Fibroblast of lung (primary cell): Measurements from ENCODE around the gene RBBP8. TPM values are rescaled to one million over a fixed set of nuclear protein-coding genes. Genes with fewer than 3 reads are reported as not detected.

Experiments
- DNase-seq, 2 donors: peaks; one replicate each; pipeline versions ENCODE4 v3.0.0 to v3.0.0-alpha.2; 2010; ENCODE audit warnings: low read depth in 2 of 2
- H2AFZ ChIP-seq: 2 replicates; pipeline ENCODE4 v1.5.1; 2012; ENCODE audit warnings: low read length, control low read depth, inconsistent platforms
- H3K27ac ChIP-seq: 2 replicates; pipeline ENCODE4 v1.5.1; 2011; ENCODE audit warnings: low read length, control low read depth; ENCODE audit not compliant: insufficient read depth
- H3K27me3 ChIP-seq: 2 replicates; pipeline ENCODE4 v1.5.1; 2011; ENCODE audit warnings: mild to moderate bottlenecking, low read length; ENCODE audit not compliant: control insufficient read depth, insufficient read depth
- H3K36me3 ChIP-seq: 2 replicates; pipeline ENCODE4 v1.5.1; 2011; ENCODE audit warnings: low read length; ENCODE audit not compliant: control insufficient read depth, insufficient read depth
- H3K4me1 ChIP-seq: 2 replicates; pipeline ENCODE4 v1.5.1; 2011; ENCODE audit warnings: low read length; ENCODE audit not compliant: control insufficient read depth, insufficient read depth; ENCODE audit errors: extremely low read depth
- H3K4me2 ChIP-seq: 2 replicates; pipeline ENCODE4 v1.5.1; 2011; ENCODE audit warnings: low read length, control low read depth; ENCODE audit not compliant: insufficient read depth; ENCODE audit errors: extremely low read depth
- H3K4me3 ChIP-seq, 4 experiments: fragments of 200-600 bp in 1 of 4; sonication (generic) in 1 of 4; replicated peaks in 1 of 4; 2 replicates each; pipeline ENCODE4 v1.5.1; 2011 to 2016; ENCODE audit warnings: low read length in 4 of 4, low read depth in 3 of 4, mild to moderate bottlenecking in 3 of 4, control low read depth in 2 of 4, inconsistent platforms in 1 of 4, mixed read lengths in 1 of 4; ENCODE audit not compliant: insufficient read depth in 1 of 4; ENCODE audit errors: control extremely low read depth in 1 of 4
- H3K79me2 ChIP-seq: 2 replicates; pipeline ENCODE4 v1.5.1; 2012; ENCODE audit warnings: mild to moderate bottlenecking, low read length, inconsistent platforms; ENCODE audit not compliant: control insufficient read depth, insufficient read depth
- H3K9ac ChIP-seq: 2 replicates; pipeline ENCODE4 v1.5.1; 2011; ENCODE audit warnings: mild to moderate bottlenecking, low read length, control low read depth; ENCODE audit not compliant: insufficient read depth
- H3K9me3 ChIP-seq: 2 replicates; pipeline ENCODE4 v1.5.1; 2012; ENCODE audit warnings: low read depth, low read length; ENCODE audit not compliant: control insufficient read depth, insufficient read depth
- H4K20me1 ChIP-seq: 2 replicates; pipeline ENCODE4 v1.5.1; 2011; ENCODE audit warnings: low read length; ENCODE audit not compliant: control insufficient read depth, insufficient read depth; ENCODE audit errors: extremely low read depth
- CTCF ChIP-seq, 2 donors: IDR thresholded peaks in 1 of 2; conservative IDR thresholded peaks in 1 of 2; 1 replicate in 1 of 2; 2 replicates in 1 of 2; pipeline ENCODE4 v1.5.1; 2011 to 2012; ENCODE audit warnings: low read length in 2 of 2, control low read depth in 1 of 2, inconsistent platforms in 1 of 2, low read depth in 1 of 2, mild to moderate bottlenecking in 1 of 2
- EZH2 ChIP-seq: IDR thresholded peaks from 2 replicates; pipeline ENCODE4 v1.5.1; 2012; ENCODE audit warnings: low read length, control low read depth, mild to moderate bottlenecking; ENCODE audit errors: missing control alignments
- polyA plus RNA-seq, 2 donors: library from polyadenylated mRNA; depleted of rRNA in 1 of 2; stranded (reverse) in 1 of 2; unstranded in 1 of 2; fragments of >200 nt; gene quantifications; 2 replicates each; pipeline ENCODE4 v1.2.1, GENCODE V29; 2011 to 2012; ENCODE audit warnings: missing spikeins in 1 of 2
- total RNA-seq: library from RNA; depleted of rRNA; stranded (reverse); fragments of >200 nt; gene quantifications from 2 replicates; pipeline ENCODE4 v1.2.1, GENCODE V29; 2014

RBBP8 gene
- total and polyA plus RNA-seq, 2 donors (not counting 1 experiment from before 2014, with no cell fraction given) = 17.8 to 21.0 TPM

DNA sequence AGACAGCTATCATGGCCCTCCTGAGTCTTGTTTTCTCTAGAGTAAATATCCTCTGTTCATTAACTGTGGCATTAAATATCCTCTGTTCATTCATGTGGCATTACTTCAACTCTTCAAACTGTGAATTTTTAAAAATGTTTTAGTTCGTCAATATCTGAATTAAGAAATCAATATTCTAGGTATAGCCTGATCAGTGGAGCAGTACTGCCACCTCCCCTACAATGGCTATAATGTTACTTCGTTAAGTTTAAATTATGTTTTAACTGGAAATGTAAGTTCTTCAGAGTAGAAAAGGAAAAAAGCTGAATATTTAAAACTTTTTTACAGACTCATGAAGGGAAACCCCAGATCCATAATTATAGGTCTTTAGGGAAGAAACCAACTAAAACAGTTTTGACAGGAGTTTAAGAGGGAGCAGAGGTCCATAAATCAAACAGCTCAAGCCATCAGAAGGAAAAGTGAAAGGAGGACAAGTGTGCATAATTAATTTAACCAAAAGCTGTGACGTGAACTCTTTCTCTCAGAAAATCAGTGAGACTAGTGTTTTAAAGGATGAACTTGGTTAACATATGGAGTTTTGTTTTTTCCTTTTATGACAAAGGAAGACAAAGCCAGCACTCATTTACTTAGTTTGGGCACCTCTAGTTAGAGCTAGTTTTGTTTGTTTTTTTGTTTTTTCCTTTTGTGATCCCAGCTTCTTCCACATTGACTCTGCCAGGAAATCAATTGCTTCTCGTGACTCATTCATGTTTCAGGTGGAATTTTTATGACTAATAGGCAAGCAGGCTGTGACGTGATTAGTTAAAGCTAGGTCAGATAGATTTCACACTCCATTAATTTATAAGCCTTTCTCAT is 44.9 kb downstream of the RBBP8 start:
- H3K27ac ChIP-seq = peak overlapping the region; percentile 59
- no peak overlapping the region for H3K9ac ChIP-seq
- H3K4me2 ChIP-seq = peak overlapping the region; percentile 72
- DNase-seq = peak; percentile 84 to 94
- H3K27me3 ChIP-seq = no peaks in the 10 kb centered on the region
- H2AFZ ChIP-seq = no peak overlapping the region
- H3K9me3 ChIP-seq = no peaks in the 10 kb centered on the region
- H3K4me1 ChIP-seq = peaks cover 2% of the 10 kb centered on the region
- peak overlapping the region in 1 of 4 experiments; percentile 29 for H3K4me3 ChIP-seq
- TF ChIP-seq CTCF (conservative IDR thresholded peaks at IDR 0.05 in 1 of 2, IDR thresholded peaks at IDR 0.05 in 1 of 2; ENCODE audit: low read depth in 1 of 2, low read length in 2 of 2) = no peak
- no peak for TF ChIP-seq EZH2
- H3K79me2 ChIP-seq = no peaks in the 10 kb centered on the region
- H3K36me3 ChIP-seq = no peaks in the 10 kb centered on the region
- H4K20me1 ChIP-seq = no peaks in the 10 kb centered on the region

GRCh38 chr18:22980394-22980793 is 47.3 kb downstream of the RBBP8 start:
- no peak overlapping the region for H3K4me2 ChIP-seq
- H3K27me3 ChIP-seq = no peaks in the 10 kb centered on the region
- no peak overlapping the region for H3K4me3 ChIP-seq
- DNase-seq = no peak
- H3K9me3 ChIP-seq = no peaks in the 10 kb centered on the region
- H4K20me1 ChIP-seq = no peaks in the 10 kb centered on the region
- H3K9ac ChIP-seq = no peak overlapping the region
- H2AFZ ChIP-seq = no peak overlapping the region
- no peak overlapping the region for H3K27ac ChIP-seq
- H3K4me1 ChIP-seq = peaks cover 2% of the 10 kb centered on the region
- H3K79me2 ChIP-seq = no peaks in the 10 kb centered on the region
- TF ChIP-seq EZH2 (no peak), CTCF (conservative IDR thresholded peaks at IDR 0.05 in 1 of 2, IDR thresholded peaks at IDR 0.05 in 1 of 2; ENCODE audit: low read depth in 1 of 2, low read length in 2 of 2) (no peak)
- H3K36me3 ChIP-seq = no peaks in the 10 kb centered on the region

GRCh38 chr18:22981274-22982133 is 48.4 kb downstream of the RBBP8 start:
- Histone ChIP-seq H4K20me1 (no peaks in the 10 kb centered on the region), H2AFZ (no peak overlapping the region)

More at GRCh38 chr18:22981274-22982133, 48.4 kb downstream of the RBBP8 start:
- no peaks in the 10 kb centered on the region for H3K36me3 ChIP-seq
- no peaks in the 10 kb centered on the region for H3K27me3 ChIP-seq
- no peak for DNase-seq
- no peak overlapping the region for H3K4me3 ChIP-seq
- no peak overlapping the region for H3K9ac ChIP-seq
- no peaks in the 10 kb centered on the region for H3K79me2 ChIP-seq
- no peaks in the 10 kb centered on the region for H3K9me3 ChIP-seq
- TF ChIP-seq EZH2 (no peak), CTCF (conservative IDR thresholded peaks at IDR 0.05 in 1 of 2, IDR thresholded peaks at IDR 0.05 in 1 of 2; ENCODE audit: low read depth in 1 of 2, low read length in 2 of 2) (no peak)
- no peak overlapping the region for H3K27ac ChIP-seq
- peaks cover 2% of the 10 kb centered on the region for H3K4me1 ChIP-seq
- H3K4me2 ChIP-seq = no peak overlapping the region
